ENCODE measurements around the gene KDF1.
"Not testable (repeated sequence)": the region's sequence is repeated elsewhere in the genome, so short reads cannot be mapped to it uniquely, and the experiment has no call there.

Gene KDF1

DNA sequence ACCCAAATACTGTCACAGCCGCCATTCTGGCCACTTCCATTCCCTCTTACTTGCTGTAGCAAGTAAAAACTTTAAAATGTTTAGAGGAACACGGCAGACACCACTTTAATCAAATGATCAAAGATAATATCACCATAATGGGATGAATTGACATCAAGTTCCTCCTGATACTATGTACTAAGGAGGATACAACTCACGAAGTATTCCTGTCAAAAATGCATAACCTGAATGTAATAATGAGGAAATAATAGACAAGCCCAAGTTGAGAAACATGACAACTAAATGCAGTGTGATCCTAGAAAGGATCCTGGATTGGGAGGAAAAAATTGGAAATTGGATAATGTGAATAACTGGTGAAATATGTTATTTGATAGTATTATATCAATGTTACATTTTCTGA, 3.9 kb downstream of the KDF1 start:
- no peak for DNase-seq (ENCODE audit: low spot score)

DNA sequence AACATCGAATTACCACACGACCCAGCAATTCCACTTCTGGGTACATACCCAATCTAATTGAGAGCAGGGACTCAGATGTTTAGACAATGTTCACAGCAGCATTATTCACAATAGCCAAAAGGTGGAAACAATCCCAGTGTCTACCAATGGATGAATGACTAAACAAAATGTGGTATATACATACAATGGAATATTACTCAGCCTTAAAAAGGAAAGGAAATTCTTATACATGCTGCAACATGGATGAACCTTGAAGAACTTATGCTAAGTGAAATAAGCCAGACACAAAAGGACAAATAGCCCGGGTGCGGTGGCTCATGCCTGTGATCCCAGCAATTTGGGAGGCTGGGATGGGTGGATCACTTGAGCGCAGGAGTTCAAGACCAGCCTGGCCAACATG, 6.9 kb downstream of the KDF1 start:
- no peak for DNase-seq (ENCODE audit: low spot score)

DNA sequence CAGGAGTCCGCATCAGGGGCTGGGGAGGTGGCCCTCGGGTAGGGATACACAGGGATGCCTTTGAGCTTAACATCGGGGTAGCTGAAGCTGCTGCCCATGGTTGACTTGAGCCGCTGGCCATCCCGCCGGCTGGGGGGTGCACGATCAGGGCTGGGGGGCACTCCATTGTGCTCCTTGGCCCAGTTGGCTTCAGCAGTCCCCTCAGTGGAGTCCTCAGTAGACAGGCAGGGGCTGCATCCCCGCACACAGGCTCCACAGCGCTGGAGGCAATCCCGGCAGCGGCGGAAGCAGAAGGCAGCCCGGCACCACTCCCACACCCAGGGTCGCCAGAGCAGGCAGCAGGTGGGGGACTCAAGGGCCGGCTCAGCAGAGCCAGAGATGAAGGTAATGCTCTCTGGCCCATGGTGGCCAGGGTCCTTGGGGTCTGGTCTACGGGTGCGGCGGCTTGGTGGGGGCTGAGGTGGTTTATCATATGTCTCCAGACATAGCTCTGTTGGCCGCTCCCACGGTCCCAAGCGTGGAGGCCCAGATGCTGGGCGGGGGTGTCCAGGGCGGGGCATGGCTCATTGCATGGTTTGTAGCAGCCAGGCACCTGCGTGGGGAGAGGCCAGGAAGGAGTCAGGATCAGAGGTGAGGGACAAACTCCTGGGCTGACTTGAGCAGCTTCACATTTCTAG, 8.3 kb downstream of the KDF1 start:
- DNase-seq (ENCODE audit: low spot score): no peak

DNA sequence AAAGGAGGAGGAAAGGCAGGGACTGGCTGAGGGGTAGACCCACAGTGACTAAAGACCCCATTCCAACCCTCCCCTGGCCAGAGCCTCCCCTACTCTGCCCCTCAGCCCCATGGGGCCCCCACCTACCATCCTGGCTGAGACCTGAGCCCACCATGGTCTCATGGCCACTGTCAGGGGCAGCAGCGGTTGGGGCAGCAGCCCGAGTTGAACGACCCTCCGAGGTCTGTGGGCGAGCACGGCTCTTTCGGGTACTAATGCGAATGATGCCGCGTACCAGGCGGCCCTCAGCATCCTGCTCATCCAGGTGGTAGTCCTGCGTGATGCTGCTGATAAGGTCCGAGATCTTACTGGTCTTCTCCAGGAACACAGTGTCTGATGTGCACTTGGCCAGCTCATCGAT, 9.1 kb downstream of the KDF1 start:
- no peak for DNase-seq (ENCODE audit: low spot score)

DNA sequence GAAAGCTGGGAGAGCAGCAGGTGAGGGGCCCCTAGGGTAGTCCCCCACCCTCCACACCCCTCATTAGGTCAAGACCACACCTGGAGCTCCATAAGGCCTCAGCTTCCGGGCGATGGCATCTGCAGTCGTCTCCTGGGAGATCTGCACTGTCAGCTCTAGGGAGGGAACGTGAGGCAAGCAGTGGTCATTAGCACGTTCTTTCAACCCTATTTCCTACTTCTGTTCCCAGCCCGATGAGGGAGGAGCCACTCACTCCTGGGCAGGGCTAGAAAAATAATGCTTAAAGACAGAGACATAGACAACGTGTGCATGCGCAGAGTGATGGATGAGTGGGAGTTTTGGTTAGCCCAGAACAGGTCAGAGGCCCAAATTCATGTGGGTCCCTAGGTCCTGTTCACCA, 9.7 kb downstream of the KDF1 start:
- DNase-seq (ENCODE audit: low spot score): no peak

DNA sequence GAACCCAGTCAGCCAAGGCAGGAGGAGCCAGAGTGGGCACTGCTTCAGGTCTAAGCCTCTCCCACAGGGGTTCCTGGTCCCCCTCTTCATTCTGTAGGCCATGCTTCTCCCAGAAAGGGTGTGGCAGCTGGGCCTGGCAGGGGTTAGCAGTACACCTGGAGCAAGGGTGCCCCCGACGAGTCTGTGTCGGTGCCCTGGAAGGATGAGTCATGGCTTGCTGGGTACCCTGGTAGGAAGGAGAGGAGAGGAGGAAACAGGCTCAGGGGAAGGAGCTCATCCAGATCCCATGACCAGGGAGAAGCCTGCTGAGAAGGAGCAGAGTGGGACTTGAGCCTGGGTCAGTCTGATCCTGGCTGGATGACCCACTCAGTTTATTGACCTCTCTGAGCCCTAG, 10.3 kb downstream of the KDF1 start:
- DNase-seq (ENCODE audit: low spot score): no peak

DNA sequence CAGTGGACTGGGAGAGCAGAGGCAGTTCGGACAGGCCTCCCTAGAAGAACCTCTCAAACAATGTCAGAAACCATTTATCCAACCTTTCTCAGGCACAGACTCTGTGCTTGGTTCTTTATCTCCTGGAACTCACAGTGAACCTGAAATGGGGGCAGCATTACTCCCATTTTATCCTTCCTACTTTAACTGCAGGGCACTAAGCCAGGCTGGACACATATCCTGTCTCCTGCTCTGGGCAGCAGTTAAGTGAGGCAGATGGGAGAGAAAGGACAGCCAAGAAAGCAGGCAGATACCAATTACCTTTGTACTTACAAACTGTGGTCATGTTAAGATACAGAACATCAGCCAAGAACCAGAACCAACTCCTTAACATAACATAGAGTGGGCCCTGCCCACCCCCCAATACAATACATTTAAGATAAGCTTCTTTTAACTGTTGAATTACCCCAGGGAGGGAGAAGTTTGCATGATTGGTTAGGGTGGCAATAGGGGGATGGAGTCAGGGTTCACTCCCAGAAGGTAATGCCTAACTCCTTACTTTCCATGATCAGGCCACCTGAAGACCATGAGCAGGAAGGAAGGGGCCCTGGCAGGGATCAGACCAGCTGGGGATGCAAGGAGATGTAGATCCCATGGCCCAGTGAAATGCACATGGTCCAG, 10.9 kb downstream of the KDF1 start:
- no peak for DNase-seq (ENCODE audit: low spot score)

DNA sequence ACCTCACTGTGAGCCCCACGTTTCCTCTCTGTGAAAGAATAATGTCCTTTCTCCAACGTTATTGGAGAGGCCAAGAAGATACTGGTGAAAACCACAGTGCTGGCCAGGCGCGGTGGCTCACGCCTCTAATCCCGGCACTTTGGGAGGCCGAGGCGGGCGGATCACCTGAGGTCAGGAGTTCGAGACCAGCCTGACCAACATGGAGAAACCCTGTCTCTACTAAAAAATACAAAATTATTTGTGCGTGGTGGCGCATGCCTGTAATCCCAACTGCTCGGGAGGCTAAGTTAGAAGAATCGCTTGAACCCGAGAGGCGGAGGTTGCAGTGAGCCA, 11.6 kb downstream of the KDF1 start:
- not testable (repeated sequence) for DNase-seq (ENCODE audit: low spot score)

DNA sequence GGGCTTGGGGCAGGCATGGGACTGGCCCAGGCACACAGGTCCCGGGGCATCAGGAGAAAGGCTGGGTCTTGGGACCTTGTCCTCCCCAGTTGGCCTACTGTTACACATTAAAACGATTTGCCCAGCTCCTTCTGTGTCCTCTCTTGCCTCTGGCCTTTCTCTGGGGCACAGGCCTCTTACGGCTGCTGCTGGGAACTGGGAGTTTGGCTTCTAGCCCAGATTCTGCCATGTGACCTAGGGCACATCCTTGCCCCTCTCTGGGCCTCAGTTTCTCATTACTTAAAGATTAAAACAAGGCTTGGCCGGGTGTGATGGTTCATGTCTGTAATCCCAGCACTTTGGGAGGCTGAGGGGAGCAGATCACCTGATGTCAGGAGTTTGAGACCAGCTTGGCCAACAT, 14.0 kb downstream of the KDF1 start:
- no peak for DNase-seq (ENCODE audit: low spot score)

DNA sequence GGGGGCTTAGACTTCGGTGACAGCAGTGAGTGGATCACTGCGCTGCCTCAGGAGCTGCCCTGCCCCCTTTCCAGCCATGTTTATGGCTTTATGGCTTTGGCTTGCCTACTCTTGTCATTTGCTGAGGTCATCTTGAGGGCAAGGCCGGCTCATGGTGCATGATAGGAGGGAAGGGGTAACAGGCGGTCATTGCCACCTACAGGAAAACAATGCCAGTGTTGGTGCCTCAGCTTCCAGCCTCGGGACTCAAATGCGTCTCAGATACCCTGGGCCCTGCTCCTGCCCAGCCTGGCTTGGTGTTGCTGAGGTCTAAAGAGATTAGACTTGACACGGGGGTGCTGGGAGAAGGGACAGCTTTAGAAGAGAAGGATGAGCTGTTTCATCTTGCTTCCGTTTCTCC, 14.5 kb downstream of the KDF1 start:
- DNase-seq (ENCODE audit: low spot score): no peak

DNA sequence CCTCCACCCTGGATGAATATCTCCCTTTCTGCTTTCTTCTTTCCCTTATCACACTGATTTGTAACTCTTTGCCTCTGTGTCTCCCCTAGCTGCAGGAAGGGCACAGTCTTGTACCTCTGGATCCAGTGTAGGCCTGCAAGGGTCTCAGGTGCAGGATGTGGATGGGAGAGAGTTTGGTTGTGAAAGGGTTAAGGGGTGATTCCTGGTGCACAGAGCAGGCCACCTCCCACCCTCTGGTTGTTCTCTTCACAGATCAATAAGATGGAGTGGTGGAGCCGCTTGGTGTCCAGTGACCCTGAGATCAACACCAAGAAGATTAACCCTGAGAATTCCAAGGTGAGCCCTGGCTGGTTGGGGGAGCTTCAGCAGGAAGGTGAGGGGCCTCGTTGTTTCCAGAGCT, 15.1 kb downstream of the KDF1 start:
- DNase-seq (ENCODE audit: low spot score): no peak

DNA sequence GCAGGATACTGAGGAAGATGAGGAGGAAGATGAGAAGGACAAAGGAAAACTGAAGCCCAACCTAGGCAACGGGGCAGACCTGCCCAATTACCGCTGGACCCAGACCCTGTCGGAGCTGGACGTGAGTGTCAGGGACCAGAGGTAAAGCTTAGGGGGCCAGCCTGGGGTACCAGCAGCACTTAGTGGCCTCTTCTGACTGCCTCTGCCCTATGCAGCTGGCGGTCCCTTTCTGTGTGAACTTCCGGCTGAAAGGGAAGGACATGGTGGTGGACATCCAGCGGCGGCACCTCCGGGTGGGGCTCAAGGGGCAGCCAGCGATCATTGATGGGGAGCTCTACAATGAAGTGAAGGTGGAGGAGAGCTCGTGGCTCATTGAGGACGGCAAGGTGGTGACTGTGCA, 17.6 kb downstream of the KDF1 start:
- DNase-seq (ENCODE audit: low spot score): no peak

DNA sequence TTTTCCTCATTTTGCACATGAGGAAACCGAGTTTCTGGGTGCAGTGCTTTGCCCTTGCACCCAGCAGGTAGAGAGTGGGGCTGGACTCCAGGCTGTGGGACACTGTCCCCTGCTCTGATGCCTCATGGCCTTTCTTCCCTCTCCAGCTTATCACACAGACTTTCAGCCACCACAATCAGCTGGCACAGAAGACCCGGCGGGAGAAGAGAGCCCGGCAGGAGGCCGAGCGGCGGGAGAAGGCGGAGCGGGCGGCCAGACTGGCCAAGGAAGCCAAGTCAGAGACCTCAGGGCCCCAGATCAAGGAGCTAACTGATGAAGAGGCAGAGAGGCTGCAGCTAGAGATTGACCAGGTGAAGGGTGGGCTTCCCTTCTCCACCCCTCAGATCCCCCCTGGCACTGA, 19.0 kb downstream of the KDF1 start:
- no peak for DNase-seq (ENCODE audit: low spot score)

DNA sequence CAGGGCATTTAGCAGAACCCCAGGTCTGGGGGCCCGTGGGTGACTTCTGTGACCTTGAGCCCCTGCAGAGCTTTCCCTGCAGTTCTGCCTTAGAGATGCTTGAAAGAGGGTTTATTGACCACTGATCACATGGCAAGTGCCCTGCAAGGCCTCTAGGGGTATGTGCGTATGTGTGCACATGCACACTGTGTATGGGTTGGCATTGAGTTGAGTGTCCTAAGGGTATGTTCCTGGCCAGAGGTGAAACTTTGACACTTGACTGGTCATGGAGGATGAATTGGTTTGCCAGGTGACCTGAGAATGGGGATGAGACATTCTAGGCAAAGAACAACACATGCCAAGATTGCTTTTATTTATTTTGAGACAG, 21.6 kb downstream of the KDF1 start:
- DNase-seq (ENCODE audit: low spot score): no peak

DNA sequence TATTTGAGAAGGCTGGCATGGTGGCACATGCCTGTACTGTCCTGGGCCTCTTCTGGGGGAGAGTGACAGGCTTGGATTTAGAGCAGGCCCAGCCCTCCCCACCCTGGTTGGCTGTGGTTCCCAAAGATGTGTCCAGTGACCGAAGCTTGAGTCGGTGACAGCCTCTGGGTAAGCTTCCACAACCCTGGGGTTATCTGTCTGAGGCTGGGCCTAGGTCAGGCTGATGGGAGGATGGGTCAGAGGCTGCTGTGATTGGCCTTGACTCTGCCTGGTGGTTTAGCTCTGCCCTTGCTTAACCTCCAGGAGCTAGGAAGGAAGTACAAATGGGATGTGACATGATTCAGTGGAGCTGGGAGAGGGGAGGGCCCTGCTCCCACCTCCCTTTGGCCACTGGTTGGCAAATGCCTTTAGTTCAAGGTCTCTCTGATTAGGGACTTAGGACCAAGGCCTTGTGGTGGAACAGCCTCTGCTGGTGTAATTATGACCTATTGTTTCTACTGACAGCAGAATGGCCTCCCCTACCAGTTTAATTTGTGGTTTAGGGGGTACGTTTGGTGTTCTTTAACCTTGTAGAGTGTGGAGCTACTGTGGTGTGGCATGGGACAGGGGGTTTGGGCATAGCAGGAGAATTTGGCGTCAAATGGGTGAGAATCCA, 22.1 kb downstream of the KDF1 start:
- DNase-seq (ENCODE audit: low spot score): no peak

DNA sequence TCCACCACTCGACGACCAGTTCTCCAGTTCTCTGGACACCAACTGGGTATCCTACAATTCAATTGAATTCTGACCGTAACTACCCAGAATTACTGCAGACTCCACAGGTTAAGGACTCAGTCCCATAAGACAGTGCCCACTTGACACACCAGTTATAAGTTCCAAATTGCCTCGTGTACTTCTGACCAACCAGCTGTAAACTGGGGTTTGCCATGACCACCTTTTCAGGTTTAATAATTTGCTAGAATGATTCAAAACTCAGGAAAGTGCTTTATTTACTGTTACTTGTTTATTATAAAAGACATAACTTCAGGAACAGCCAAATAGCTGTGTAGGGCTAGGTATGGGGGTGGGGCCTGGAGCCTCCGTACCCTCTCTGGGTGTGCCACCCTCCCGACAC, 23.4 kb downstream of the KDF1 start:
- DNase-seq (ENCODE audit: low spot score): no peak

DNA sequence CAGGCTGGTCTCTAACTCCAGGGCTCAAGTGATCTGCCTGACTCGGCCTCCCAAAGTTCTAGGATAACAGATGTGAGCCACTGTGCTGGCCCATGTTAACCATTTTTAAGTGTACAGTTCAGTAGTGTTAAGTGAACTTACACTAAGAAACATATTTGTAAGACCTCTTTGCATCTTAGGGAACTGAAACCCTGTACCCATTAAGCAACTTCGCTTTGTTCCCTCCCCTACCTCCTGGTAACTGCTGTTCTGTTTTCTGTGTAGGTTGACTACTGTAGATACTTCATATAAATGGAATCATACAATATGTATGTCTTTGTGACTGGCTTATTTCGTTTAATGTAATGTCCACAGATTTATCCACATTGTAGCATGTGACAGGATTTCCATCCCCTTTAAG, 27.7 kb downstream of the KDF1 start:
- no peak for DNase-seq (ENCODE audit: low spot score)

DNA sequence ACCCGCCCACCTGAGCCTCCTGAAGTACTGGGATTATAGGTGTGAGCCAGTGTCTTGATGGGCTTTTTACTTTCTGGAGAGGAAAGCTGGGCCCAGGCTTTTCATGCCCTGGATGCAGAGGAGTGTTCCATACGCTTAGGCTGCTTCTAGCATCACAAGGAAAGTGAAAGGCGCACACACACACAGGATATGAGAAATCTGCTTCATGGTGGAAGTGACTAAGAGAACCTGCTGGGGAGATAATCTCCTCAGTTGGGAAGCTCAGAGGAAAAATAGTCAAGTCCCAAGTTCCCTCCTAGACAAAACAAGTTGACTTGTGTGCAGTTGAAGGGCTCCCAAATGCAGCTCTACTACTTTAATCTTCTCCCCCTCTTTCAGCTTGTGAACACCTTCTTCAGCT, 36.6 kb downstream of the KDF1 start:
- no peak for DNase-seq (ENCODE audit: low spot score)

DNA sequence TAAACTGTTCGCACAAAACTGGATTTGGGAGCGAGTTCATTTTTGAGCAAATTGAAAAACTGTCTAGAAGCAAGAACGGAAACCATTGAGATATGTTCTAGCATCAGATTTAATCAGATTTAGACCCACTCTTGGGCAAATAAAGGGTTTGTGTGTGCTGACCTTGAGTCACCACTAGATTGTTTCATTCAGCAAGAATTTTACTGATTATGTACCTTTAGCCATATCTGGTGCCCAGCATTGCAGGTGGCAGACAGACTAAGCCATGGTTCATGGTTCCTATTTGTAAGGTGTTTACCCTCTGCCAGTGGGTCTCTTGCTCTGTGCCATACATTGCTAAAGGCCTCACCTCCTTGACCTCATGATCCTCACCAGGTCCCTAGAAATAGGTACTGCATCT, 37.4 kb downstream of the KDF1 start:
- no peak for DNase-seq (ENCODE audit: low spot score)

DNA sequence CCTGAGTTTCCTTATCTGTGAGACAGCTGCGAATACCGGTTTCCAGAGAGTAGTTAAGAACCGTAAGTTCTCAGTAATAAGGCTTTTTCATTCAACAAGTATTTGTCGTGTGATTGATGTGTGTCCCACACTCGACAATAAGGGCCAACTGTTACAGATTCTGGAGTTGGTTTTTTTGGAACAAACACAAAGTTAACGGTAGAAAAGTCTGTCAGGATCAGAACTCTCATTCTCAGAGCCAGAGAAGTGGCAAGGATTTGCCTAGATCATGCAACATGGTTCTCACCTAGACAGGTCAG, 37.9 kb downstream of the KDF1 start:
- DNase-seq (ENCODE audit: low spot score): no peak

DNA sequence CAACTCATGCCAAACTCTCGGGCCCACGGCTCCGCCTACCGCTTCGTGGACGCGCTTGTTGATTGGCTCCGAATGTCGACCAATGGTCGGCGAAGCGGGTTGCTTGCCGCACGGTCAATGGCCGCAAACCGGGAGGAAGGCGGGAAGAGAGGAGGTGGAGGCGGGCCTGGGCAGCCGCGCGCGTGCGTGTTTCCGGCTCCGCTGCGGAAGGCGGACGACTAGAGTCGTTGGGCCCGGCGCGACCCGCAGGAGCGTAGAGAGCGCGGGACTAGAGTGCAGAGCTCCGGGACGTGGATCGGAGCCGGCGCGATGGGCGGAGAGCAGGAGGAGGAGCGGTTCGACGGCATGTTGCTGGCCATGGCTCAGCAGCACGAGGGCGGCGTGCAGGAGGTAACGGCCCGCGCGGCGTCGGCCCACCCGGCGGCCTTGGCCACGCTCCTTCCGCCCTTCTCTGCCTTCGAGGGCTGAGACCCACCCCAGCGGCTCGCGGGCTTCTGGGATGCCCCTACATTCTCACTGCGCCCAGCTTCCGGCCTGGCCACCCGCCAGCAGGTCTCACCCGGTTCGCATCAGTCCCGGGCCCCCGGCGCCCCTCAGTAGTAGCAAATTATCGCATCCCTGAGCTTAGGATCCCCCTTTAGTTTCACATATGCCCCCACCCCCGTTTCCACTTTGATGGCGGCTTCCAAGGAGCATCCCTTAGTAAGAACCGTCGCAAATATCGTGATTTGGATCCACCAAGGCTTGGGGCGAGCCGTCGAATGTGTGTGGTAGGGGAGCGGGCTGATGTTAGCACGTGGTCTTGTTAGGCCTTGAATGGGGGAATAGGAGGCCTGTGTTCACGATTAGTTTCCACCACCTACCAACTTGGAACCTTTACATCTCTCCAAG, 38.5 kb downstream of the KDF1 start, which contains the start of gene NUDC:
Gene NUDC, plus strand, starts transcription at position 204 of the 891 bp plus-strand sequence. Its CDS starts 106 bp downstream, at position 310.
- peak; percentile 98 for DNase-seq (ENCODE audit: low spot score)

DNA sequence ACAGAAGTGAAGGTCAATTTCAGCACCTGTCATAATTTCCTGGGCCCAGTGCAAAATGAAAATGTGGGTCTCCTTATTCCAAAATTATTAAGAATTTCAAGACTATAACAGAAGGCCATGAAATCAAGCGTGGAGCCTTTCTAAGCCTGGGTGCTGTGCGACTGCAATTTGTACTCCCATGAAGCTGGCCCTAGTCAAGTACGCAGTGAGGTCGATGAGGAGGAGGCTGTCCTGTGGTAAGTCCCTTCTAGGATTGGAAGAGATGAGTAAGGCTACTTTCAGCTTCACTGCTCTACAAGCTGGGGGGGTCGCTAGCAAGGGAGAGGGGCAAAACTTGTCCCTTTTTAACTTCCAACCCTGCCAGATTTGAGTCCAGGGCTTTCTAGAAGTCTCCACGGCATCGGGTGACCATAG, 39.1 kb downstream of the KDF1 start:
- no peak for DNase-seq (ENCODE audit: low spot score)

Measured in putamen (tissue), 1 donor.